GM18909 (cell line): ENCODE measurements around the gene CDON.

Source experiments
- ATAC-seq: cut with Tn5 transposase; IDR thresholded peaks from one replicate; pipeline ENCODE4 v1.9.1; 2021; ENCODE audit warnings: mild to moderate bottlenecking; ENCODE audit not compliant: unreplicated experiment, poor library complexity

The CDON gene

GRCh38 chr11:126062679-126063506 is at the start of gene CDON:
CDON (minus strand) TSS chr11:126062866; CDS start chr11:126023476, 39,390 bp downstream.
- peak; percentile 98 for ATAC-seq

- no peak for ATAC-seq
Observed at GRCh38 chr11:126111458-126112116, 48.9 kb upstream of the CDON start.

- no peak for ATAC-seq
Observed at GRCh38 chr11:126109941-126110731, 47.5 kb upstream of the CDON start.

DNA sequence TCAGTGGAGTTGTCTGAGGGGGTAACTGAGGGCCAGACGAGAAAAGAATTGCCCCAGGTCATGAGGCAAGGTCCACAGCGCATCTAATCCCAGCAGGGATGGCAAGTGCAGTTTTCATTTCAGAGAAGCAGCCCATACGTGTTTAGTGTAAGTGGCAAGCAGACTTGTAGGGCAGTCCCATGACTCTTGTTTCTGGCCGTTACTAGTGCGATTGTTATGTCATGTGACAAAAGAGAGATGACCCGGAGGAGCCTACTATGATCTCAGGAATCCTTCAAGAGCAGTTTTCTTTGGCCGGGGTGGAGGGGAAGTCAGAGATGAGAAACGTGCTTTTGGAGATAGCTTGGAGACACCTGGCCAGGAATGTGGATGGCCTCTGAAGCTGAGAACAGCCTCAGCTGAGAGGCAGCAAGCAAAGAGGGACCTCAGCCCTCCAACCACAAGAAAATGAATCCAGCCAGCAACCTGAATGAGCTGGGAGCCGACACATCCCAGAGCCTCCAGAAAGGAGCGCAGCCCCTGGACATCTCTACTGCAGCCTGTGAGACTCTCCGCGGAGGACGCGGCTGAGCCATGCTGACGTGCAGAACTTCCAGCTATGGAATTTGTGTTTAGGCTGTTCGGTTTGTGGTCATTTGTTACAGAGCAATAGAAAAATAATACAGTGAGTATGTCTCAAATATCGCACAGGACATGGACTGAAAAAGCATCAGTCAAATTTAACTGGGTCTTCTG is 44.1 kb upstream of the CDON start:
- no peak for ATAC-seq

- no peak for ATAC-seq
Observed at GRCh38 chr11:126105748-126106080, 43.0 kb upstream of the CDON start.

DNA sequence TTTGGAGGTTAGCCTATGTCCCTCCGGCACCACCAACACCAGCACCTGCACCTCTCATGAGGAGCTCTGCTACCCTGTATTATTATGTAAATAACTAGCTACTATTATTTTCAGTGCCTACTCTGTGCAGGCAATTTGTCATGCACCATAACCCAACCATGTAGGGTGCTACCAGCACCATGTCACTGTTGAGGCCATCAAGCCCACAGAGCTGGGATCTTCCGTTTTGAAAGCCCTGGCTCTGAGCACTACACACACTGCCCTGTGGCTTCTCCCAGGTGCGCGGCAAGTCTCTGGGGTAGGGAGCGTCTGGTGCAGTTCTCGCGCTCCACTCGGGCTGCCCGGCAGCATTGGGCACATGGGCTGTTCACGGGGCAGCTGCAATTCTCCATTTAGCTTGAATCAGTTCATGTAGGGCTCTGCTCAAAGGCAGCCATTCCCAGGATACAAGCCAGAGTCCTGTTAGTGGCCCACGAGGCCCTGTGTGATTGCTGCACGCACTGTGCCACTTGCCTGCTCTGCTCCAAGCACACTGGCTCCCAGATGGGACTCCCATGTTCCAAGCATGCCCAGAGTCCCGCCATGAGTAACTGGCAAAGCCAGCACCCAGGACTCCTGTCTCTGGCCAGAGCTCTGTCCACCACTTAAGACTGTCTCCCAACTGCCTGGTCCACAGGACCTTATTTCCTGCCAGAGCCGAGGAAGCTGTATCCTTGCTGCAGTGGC is 42.5 kb upstream of the CDON start:
- no peak for ATAC-seq

DNA sequence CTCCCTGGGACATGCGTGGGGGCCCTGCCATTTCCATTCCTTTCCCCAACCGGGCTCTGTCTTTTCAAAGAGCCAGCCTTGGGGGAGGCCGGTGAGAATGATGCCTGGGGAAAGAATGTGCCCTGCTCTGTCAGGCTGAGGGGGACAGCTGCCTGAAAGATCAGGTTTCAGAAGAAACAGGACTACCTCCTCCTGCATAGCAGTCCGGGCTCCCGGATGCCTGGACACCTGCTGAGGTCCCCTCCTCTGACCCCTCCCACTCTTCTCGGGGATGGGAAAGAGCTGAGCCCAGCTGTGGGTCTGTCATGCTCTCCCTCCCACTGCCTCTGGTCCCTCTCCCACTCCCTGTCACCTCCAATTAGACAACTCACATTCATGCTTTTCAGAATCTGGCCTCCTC is 41.8 kb upstream of the CDON start:
- ATAC-seq, result no peak

DNA sequence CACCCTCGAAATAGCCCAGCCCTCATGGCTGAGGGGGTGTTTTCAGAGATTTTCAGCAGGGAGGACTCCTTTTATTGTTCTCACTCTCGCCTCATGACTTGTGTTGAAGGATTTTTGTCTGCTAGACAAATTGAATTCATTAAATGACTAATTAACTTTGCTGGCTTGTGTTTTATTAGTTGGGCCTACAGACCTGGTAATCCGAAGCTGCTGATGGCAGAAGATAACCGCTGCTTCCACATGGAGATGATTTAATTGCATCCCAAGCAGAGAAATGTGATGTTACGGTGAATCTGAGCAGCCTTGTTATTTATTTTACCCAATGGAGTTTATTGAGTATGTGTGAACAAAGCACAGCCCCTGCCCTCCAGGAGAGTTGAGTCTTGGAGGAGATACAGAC is 40.5 kb upstream of the CDON start:
- no peak for ATAC-seq

DNA sequence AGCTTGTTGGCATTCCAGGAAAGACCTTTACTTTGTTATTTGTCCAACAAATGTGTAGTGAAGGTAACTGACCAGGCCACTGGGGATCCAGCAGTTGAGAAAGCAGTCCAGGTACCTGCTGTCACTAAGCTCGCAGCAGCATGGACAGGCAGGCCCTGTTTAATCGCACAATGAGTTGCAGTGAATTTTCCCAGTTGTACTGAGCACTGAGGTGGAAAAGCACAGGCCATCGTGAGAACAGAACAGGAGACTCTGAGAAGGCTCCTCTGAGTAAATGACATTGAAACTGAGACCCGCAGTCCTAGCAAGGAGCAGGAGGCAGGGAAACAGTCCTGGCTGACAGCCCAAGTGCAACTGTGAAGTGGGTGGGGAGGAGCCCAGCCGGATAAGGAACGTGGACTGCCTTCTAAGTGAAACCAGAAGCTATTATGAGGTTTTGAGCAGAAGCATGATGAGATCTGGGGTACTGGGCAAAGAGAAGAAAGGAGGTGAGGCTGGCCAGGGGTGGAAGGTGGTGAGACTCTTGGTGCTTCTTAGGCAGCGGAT is 39.8 kb upstream of the CDON start:
- ATAC-seq, result no peak

DNA sequence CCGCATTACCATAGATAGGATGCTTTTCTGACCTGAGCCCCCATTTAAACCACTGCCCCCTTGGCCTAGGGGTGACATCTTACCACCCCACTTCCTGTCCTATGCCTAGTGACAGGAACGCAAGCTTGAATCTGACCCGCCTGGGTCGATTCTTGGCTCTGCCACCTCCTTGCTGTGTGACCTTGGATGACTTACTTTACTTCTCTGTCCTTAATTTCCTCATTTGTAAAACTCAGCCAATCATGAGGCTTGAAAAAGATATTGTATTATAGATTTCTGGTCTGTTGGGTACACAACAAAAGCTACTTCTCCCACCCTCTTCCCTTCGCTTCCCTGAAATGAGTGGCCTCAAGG is 39.2 kb upstream of the CDON start:
- no peak for ATAC-seq

GRCh38 chr11:126101251-126101929 is 38.7 kb upstream of the CDON start:
- no peak for ATAC-seq

DNA sequence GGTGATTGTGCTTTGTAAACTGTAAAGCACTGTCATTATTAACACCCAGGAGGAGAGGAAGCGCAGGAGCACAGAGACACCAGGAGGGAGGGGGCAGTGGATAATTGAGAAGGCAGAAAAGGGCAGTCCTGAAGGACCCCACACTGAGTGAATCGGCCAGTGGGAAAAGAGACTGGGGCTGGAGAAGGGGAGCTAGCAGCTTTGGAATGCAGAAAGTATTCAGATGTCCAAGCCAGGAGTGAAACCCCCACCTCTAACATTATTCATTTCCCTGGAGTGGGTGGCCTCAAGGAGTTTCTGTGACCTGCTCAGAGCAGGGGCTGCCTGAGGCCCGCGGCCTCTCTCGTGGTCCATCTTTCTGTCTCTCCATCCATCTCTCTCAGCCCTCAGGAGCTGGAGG is 38.0 kb upstream of the CDON start:
- no peak for ATAC-seq

- no peak for ATAC-seq
Observed at GRCh38 chr11:126098204-126098769, 35.6 kb upstream of the CDON start.

GRCh38 chr11:126095745-126096144 is 33.1 kb upstream of the CDON start:
- no peak for ATAC-seq

- no peak for ATAC-seq
Observed at GRCh38 chr11:126090452-126090851, 27.8 kb upstream of the CDON start.

- no peak for ATAC-seq
Observed at GRCh38 chr11:126088999-126089398, 26.3 kb upstream of the CDON start.

DNA sequence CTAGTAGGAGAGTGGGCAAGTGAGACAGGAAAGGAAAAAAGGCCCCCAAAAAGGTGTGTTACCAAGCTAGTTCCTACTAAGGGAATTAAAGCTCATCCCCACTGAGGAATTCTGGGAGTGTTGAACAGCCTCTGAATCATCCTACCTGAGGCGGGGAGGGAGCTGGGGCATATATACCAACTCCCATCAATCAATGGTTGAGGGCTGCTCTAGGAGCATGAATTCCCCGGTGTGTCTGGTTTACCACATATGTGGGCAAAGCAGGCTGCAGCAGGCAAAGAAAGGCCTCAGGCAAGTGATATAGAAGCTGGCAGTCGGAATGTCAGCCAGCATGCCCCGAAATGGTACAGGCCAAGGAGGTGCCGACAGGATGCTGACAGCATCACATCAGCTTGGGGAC is 23.6 kb upstream of the CDON start:
- no peak for ATAC-seq

DNA sequence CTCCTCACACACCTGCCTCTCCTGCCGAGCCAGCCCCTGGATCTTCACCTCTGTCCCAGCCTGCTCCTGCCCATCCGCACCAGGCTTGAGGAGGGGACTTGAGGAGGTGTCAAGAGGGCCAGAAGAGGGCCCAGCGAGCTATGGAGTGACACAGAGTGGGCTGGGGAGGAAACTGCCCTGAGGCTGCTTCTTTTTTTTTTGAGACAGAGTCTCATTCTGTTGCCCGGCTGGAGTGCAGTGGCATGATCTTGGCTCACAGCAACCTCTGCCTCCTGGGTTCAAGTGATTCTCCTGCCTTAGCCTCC is 21.9 kb upstream of the CDON start:
- no peak for ATAC-seq
